Measurements from ENCODE around the gene VPS9D1. TPM values are rescaled to one million over a fixed set of nuclear protein-coding genes. Genes with fewer than 3 reads are reported as not detected.

VPS9D1 gene
- total RNA-seq, 6 experiments from 2014 or later: 5.6 to 12.4 (median 9.4) TPM

- peaks cover 0 to 16% (median 4%) of the 10 kb centered on the region in 4 donors for H3K4me1 ChIP-seq
- no peaks in the 10 kb centered on the region for H3K27me3 ChIP-seq
- TF ChIP-seq CTCF (IDR thresholded peaks at IDR 0.05) (no peak), POLR2A (IDR thresholded peaks at IDR 0.05) (no peak)
- intact Hi-C loops (cut with DNase I): no loop called here
- H3K4me3 ChIP-seq: no peak overlapping the region
- H3K27ac ChIP-seq: no peak overlapping the region
- ATAC-seq (no peak), DNase-seq (no peak)
- H3K36me3 ChIP-seq: no peaks in the 10 kb centered on the region
- H3K9me3 ChIP-seq: no peaks in the 10 kb centered on the region
- 87% methylated on average over 9 of the region's 15 CpGs for WGBS (ENCODE audit: insufficient coverage, low coverage, low lambda C conversion rate, missing lambda C conversion rate)
These were observed 4.2 kb downstream of the VPS9D1 start for GRCh38 chr16:89716493-89716892.

DNA sequence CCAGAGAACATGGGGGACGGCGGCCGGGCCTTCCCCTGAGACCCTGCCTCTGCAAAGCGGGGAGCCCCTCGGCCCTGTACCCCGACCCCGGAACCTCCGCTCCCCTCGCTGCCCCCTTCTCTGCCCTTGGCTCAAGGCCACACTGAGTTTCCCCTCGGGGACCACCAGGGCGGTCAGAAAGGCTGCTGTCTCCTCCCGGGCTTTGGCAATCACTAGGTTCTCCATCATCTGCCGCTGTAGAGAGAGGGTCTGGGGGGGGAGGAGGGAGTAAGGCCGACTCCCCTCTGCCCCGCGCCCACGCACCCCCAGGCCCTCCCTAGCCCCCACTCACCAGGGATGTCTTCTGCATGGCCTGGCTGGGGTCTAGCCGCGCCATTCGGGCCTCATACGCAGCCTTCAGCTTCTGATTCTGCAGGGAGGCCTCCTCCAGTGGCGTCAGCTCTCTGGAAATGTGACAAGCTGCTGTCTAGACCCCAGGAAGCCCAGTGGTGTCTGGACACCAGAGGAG is 8.4 kb downstream of the VPS9D1 start:
- WGBS (ENCODE audit: insufficient coverage, low coverage, low lambda C conversion rate, missing lambda C conversion rate): 0% methylated on average over 1 of the region's 22 CpGs
- ATAC-seq: peak in 1 of 4 donors; percentile 4
- Histone ChIP-seq H3K36me3 (no peaks in the 10 kb centered on the region), H3K4me3 (peak overlapping the region in 2 of 3 donors; percentile 31 to 54), H3K27me3 (no peaks in the 10 kb centered on the region), H3K27ac (no peak overlapping the region), H3K4me1 (peaks cover 0 to 6% (median 0%) of the 10 kb centered on the region in 4 donors), H3K9me3 (no peaks in the 10 kb centered on the region)
- DNase-seq: no peak
- intact Hi-C loops (cut with DNase I): loop anchor here in 1 of 2 donors (5.0 kb wide), 1 partner anchor 85 kb away; no protein-coding TSS in a partner anchor
- TF ChIP-seq POLR2A (IDR thresholded peaks at IDR 0.05) (no peak), CTCF (IDR thresholded peaks at IDR 0.05) (no peak)

DNA sequence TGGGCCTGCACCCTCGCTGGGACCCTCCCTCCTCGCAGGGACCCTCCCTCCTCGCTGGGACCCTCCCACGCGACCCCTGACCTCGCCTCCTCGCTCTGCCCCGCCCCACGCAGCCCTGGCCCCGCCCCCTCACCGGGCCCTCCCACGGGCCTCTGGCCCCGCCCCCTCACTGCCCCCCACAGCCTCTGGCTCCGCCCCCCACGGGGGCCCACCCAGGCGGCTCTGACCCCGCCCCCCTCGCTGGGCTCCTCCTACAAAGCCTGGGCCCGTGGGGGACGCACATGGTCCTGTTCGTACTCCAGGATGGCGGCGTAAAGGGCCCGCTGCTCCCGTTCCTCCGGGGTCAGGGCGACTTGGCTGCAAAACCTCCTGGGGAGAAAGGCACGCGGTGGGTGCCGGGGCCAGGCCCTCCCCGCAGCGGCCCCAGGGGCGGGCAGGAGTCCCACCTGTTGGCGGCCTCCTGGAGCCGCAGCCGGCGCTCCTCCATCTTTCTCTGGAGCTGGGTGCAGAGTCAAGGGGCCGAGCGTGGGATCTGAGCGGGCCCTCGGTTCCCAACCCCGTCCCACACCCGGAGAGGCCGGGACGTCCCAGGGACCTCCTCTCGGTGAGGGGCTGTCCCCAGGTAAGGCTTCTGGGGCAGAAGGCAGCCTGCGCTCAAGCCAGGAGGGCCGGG is 9.0 kb downstream of the VPS9D1 start:
- peak in 1 of 3 donors; percentile 61 for DNase-seq
- intact Hi-C loops (cut with DNase I): loop anchor here in 1 of 2 donors (5.0 kb wide), 1 partner anchor 86 kb away; no protein-coding TSS in a partner anchor
- peak overlapping the region in 2 of 3 donors; percentile 31 to 54 for H3K4me3 ChIP-seq

More for the DNA sequence above, 9.0 kb downstream of the VPS9D1 start:
- TF ChIP-seq CTCF (IDR thresholded peaks at IDR 0.05): no peak
- TF ChIP-seq POLR2A (IDR thresholded peaks at IDR 0.05): no peak
- WGBS (ENCODE audit: insufficient coverage, low coverage, low lambda C conversion rate, missing lambda C conversion rate): 11% methylated on average over 8 of the region's 48 CpGs
- ATAC-seq: peak; percentile 65 to 85 (median 78)
- Histone ChIP-seq H3K27me3 (no peaks in the 10 kb centered on the region), H3K4me1 (peaks cover 0 to 6% (median 0%) of the 10 kb centered on the region in 4 donors), H3K27ac (no peak overlapping the region), H3K36me3 (no peaks in the 10 kb centered on the region), H3K9me3 (no peaks in the 10 kb centered on the region)
